SK-MEL-5 (cell line): Measurements from ENCODE around the gene TIMP4. TPM values are rescaled to one million over a fixed set of nuclear protein-coding genes. Genes with fewer than 3 reads are reported as not detected.

Experiments
- DNase-seq: peaks from one replicate; pipeline ENCODE4 v3.0.0-alpha.2; 2016; ENCODE audit warnings: low read depth, low spot score
- in situ Hi-C: cut with HindIII; loops from 2 replicates; pipeline ENCODE4 v1.10.0; 2016; ENCODE audit warnings: low sequenced_read_pairs, high pct_unique_total_duplicates, low pct_unique_long_range_greater_than_20kb
- total RNA-seq: library from RNA; depleted of rRNA; stranded (reverse); fragments of >200 nt; shearing (Covaris generic); gene quantifications from 2 replicates; pipeline ENCODE4 v1.2.3, GENCODE V29; 2014

TIMP4 gene
- total RNA-seq, 1 experiment from 2014 or later = not detected

GRCh38 chr3:12187448-12188327 is 29.0 kb upstream of the TIMP4 start:
- in situ Hi-C loops = no loop called here
- no peak for DNase-seq

GRCh38 chr3:12186515-12187286 is 28.0 kb upstream of the TIMP4 start:
- in situ Hi-C loops = no loop called here
- DNase-seq = no peak

- in situ Hi-C loops = no loop called here
- DNase-seq = no peak
Observed at GRCh38 chr3:12186046-12186445, 27.3 kb upstream of the TIMP4 start.

- DNase-seq = no peak
- in situ Hi-C loops = no loop called here
Observed at GRCh38 chr3:12185172-12185710, 26.5 kb upstream of the TIMP4 start.

GRCh38 chr3:12184541-12184940 is 25.8 kb upstream of the TIMP4 start:
- DNase-seq = no peak
- in situ Hi-C loops = no loop called here

GRCh38 chr3:12182687-12183441 is 24.2 kb upstream of the TIMP4 start:
- in situ Hi-C loops = no loop called here
- no peak for DNase-seq

GRCh38 chr3:12181806-12182205 is 23.1 kb upstream of the TIMP4 start:
- DNase-seq = no peak
- in situ Hi-C loops = no loop called here

GRCh38 chr3:12181301-12181700 is 22.6 kb upstream of the TIMP4 start:
- in situ Hi-C loops = no loop called here

GRCh38 chr3:12180631-12181030 is 21.9 kb upstream of the TIMP4 start:
- in situ Hi-C loops = no loop called here
- no peak for DNase-seq

More at GRCh38 chr3:12181301-12181700, 22.6 kb upstream of the TIMP4 start:
- DNase-seq = no peak

- DNase-seq = peak; percentile 21
- in situ Hi-C loops = no loop called here
Observed at GRCh38 chr3:12180218-12180617, 21.5 kb upstream of the TIMP4 start.

GRCh38 chr3:12179441-12179840 is 20.7 kb upstream of the TIMP4 start:
- in situ Hi-C loops = no loop called here
- DNase-seq = no peak

- in situ Hi-C loops = no loop called here
- DNase-seq = no peak
Observed at GRCh38 chr3:12178091-12178820, 19.5 kb upstream of the TIMP4 start.

- no peak for DNase-seq
- in situ Hi-C loops = no loop called here
Observed at GRCh38 chr3:12177126-12177525, 18.4 kb upstream of the TIMP4 start.

- in situ Hi-C loops = no loop called here
- peak; percentile 70 for DNase-seq
Observed at GRCh38 chr3:12175844-12176453, 17.2 kb upstream of the TIMP4 start.

GRCh38 chr3:12175137-12175593 is 16.5 kb upstream of the TIMP4 start:
- in situ Hi-C loops = no loop called here

GRCh38 chr3:12170207-12170606 is 11.5 kb upstream of the TIMP4 start:
- in situ Hi-C loops = no loop called here
- no peak for DNase-seq

More at GRCh38 chr3:12175137-12175593, 16.5 kb upstream of the TIMP4 start:
- no peak for DNase-seq

GRCh38 chr3:12165909-12166308 is 7.2 kb upstream of the TIMP4 start:
- no peak for DNase-seq
- in situ Hi-C loops = no loop called here
